ENCODE measurements around the gene CCDC92B. TPM values are rescaled to one million over a fixed set of nuclear protein-coding genes. Genes with fewer than 3 reads are reported as not detected.

Gene CCDC92B
- total RNA-seq, 1 donor from 2014 or later, result 0.27 TPM

GRCh38 chr17:2724784-2725164, 24.7 kb downstream of the CCDC92B start:
- intact Hi-C loops (cut with DNase I), result no loop called here

GRCh38 chr17:2723997-2724783, 25.3 kb downstream of the CCDC92B start:
- intact Hi-C loops (cut with DNase I), result no loop called here
- peak; percentile 68 for ATAC-seq
- no peak for DNase-seq (ENCODE audit: low spot score)

More at GRCh38 chr17:2724784-2725164, 24.7 kb downstream of the CCDC92B start:
- ATAC-seq (peak; percentile 36), DNase-seq (ENCODE audit: low spot score) (no peak)

GRCh38 chr17:2723505-2723996, 25.9 kb downstream of the CCDC92B start:
- intact Hi-C loops (cut with DNase I), result no loop called here
- DNase-seq (ENCODE audit: low spot score) (no peak), ATAC-seq (peak; percentile 26)

- intact Hi-C loops (cut with DNase I), result no loop called here
- no peak for ATAC-seq
- DNase-seq (ENCODE audit: low spot score), result no peak
These were observed 26.8 kb downstream of the CCDC92B start for GRCh38 chr17:2722611-2723010.

GRCh38 chr17:2721603-2722002, 27.8 kb downstream of the CCDC92B start:
- intact Hi-C loops (cut with DNase I), result no loop called here
- no peak for DNase-seq (ENCODE audit: low spot score)
- no peak for ATAC-seq

- intact Hi-C loops (cut with DNase I), result no loop called here
- DNase-seq (ENCODE audit: low spot score) (no peak), ATAC-seq (no peak)
These were observed 29.6 kb downstream of the CCDC92B start for GRCh38 chr17:2719861-2720260.

GRCh38 chr17:2718150-2718938, 31.1 kb downstream of the CCDC92B start:
- DNase-seq (ENCODE audit: low spot score) (no peak), ATAC-seq (no peak)
- intact Hi-C loops (cut with DNase I), result no loop called here

GRCh38 chr17:2716649-2717048, 32.8 kb downstream of the CCDC92B start:
- DNase-seq (ENCODE audit: low spot score) (no peak), ATAC-seq (no peak)
- intact Hi-C loops (cut with DNase I), result no loop called here

- intact Hi-C loops (cut with DNase I), result no loop called here
- ATAC-seq, result no peak
- no peak for DNase-seq (ENCODE audit: low spot score)
These were observed 35.6 kb downstream of the CCDC92B start for GRCh38 chr17:2713881-2714280.

- peak; percentile 1 for ATAC-seq
- intact Hi-C loops (cut with DNase I), result no loop called here
- no peak for DNase-seq (ENCODE audit: low spot score)
These were observed 37.0 kb downstream of the CCDC92B start for GRCh38 chr17:2712300-2713043.

- intact Hi-C loops (cut with DNase I), result no loop called here
- ATAC-seq (peak; percentile 95), DNase-seq (ENCODE audit: low spot score) (peak; percentile 98)
These were observed 37.7 kb downstream of the CCDC92B start, which contains the start of gene CLUH for GRCh38 chr17:2711608-2712299. CLUH (minus strand) TSS chr17:2711764; CDS start chr17:2711661, 103 bp downstream.

GRCh38 chr17:2710803-2711607, 38.4 kb downstream of the CCDC92B start:
- no peak for ATAC-seq
- intact Hi-C loops (cut with DNase I), result no loop called here
- peak; percentile 70 for DNase-seq (ENCODE audit: low spot score)

GRCh38 chr17:2710071-2710802, 39.2 kb downstream of the CCDC92B start:
- peak; percentile 59 for DNase-seq (ENCODE audit: low spot score)

GRCh38 chr17:2709183-2709661, 40.2 kb downstream of the CCDC92B start:
- intact Hi-C loops (cut with DNase I), result no loop called here
- no peak for DNase-seq (ENCODE audit: low spot score)
- no peak for ATAC-seq

More at GRCh38 chr17:2710071-2710802, 39.2 kb downstream of the CCDC92B start:
- no peak for ATAC-seq
- intact Hi-C loops (cut with DNase I), result no loop called here

GRCh38 chr17:2708585-2709182, 40.8 kb downstream of the CCDC92B start:
- intact Hi-C loops (cut with DNase I), result no loop called here
- ATAC-seq (no peak), DNase-seq (ENCODE audit: low spot score) (no peak)

- peak; percentile 69 for DNase-seq (ENCODE audit: low spot score)
- ATAC-seq, result no peak
- intact Hi-C loops (cut with DNase I), result no loop called here
These were observed 41.5 kb downstream of the CCDC92B start for GRCh38 chr17:2707721-2708584.

Data from sciatic nerve (tissue), 2 donors.